HG03565 (cell line): ENCODE results near the gene DUSP14.

Source experiments
- ATAC-seq: cut with Tn5 transposase; IDR thresholded peaks from one replicate; pipeline ENCODE4 v1.9.1; 2021; ENCODE audit warnings: mild to moderate bottlenecking, moderate library complexity; ENCODE audit not compliant: unreplicated experiment

The DUSP14 gene

DNA sequence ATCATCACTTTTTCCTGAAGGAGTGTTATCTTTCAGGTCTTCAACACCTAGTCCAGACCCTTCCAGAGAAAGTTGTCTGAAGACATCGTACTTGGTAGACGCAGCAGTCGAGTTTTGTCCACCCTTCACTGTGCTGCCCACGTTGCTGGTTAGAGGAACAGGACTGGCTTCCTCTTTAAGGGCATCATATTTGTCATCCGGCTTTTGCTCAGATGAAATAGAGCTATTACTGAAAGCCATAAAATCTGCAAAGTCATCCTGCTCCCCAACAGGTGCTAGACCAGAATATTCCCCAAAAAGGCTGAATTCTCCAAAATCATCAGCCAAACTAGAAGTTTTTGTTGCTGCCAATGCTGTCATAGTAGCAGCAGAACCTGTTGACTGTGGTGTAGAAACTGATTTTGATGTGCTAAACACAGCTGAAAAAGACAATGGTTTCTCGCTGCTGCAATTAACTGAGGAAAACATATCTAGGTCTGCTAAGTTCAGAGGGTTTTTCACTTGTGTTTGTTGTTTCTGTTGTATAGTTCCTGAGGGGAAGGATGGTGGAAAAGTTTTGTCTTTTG, 63.8 kb downstream of the DUSP14 start:
- ATAC-seq, result no peak

DNA sequence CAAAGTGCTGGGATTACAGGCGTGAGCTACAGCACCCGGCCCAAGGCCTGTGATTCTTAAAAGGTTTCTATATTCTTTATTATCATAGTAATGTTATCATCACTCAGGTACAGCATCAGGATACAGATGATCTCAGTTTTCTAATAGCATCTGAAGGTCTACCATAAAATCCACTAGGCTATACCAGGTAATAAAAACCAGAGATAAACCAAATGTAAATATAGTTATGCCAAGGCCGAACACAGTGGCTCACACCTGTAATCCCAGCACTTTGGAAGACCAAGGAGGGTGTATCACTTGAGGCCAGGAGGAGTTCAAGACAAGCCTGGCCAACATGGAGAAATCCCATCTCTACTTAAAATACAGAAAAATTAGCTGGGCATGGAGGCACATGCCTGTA, 65.7 kb downstream of the DUSP14 start:
- no peak for ATAC-seq

DNA sequence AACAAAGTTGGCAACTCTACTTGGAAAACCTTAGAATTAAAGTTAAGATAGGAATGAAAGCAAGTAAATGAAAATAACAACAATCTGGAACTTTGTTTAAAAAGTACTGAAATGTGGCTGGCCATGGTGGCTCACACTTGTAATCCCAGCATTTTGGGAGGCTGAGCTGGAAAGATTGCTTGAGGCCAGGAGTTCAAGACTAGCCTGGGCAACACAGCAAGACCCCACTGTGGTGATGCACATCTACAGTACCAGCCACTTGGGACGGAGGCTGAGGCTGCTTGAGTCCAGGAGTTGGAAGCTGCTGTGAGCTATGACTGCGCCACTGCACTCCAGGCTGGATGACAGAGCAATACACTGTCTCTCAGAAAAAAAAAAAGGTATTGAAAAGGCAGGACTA, 67.8 kb downstream of the DUSP14 start:
- no peak for ATAC-seq

DNA sequence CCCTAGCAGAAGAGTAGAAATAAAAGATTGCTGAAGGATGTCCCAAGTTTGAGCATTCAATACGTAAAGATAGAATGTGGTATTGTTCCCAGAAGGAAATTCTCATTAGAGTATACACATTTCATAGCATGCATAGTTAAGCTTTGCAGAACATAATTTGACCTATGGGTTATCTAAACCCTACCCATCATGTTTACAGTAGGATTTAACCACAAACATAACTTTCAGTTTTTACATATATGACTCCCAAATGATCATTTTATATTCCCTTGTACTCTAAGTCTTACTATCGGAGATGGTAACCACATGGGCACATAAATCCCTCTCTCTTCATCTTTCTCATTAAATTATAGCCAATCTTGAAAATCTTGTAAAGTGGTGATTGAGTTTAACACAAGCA, 68.6 kb downstream of the DUSP14 start:
- no peak for ATAC-seq

DNA sequence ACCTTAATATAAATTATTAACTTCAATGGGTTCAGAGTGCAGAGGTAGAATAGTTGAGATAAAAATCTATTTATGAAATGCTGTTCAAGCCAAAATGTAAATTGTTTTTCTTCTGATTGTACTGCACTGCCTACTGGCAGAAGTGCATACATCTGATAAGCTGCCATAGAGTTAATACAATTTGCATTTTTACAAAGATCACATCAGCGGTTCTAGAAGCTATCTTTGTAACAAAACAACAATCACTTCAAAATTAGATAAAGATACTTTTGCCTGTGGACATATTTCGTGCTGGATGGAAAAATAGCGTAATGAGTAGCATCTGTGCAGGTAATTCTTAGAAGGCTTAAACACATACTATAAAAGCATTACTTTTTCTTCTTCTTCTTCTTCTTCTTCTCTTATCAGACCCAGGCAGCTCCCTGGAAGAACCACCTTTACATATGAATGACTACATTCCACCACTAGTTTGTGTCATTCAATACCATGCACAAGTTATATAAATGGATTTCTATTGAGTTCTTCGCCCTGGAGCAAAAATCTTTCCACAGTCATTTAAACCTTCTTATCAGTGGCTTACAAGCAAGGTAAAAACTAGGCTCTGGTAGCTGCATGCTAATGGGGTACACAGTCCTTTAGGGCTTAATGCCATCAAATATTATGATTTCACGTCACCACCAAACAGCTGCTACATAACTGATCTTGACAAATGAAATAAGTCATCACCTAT, 72.5 kb downstream of the DUSP14 start:
- ATAC-seq, result no peak
